Prostate gland (tissue), 2 donors: ENCODE results near the gene AFAP1.

ENCODE experiments used
- CTCF ChIP-seq, 4 experiments: fragments of 200-600 bp in 2 of 4; fragments of 450-650 bp in 2 of 4; sonication (generic) in 2 of 4; IDR thresholded peaks; 1 replicate in 3 of 4; 2 replicates in 1 of 4; pipeline ENCODE4 v1.5.1; 2016 to 2019; ENCODE audit warnings: antibody characterized with exemption in 4 of 4, mild to moderate bottlenecking in 2 of 4, moderate library complexity in 2 of 4
- POLR2AphosphoS5 ChIP-seq: sonication (generic); formaldehyde crosslinking; IDR thresholded peaks from one replicate; pipeline ENCODE4 v1.6.1; 2017; ENCODE audit warnings: antibody characterized with exemption

GRCh38 chr4:7799306-7799705 lies 140.4 kb downstream of the AFAP1 start:
- TF ChIP-seq CTCF (IDR thresholded peaks at IDR 0.05), result no peak
- TF ChIP-seq POLR2AphosphoS5, result no peak
